NCI-H2227 (cell line): ENCODE results near the gene BCAR3.

Source experiments
- DNase-seq: peaks from one replicate; lab custom pipeline; 2025; ENCODE audit not compliant: unreplicated experiment; lab: John Stamatoyannopoulos, UW

BCAR3 gene

GRCh38 chr1:93681101-93681988 is at the start of gene BCAR3:
Gene BCAR3 (minus strand): TSS chr1:93681837. CDS start chr1:93674930, 6,907 bp downstream.
- DNase-seq, result peak; percentile 78

- DNase-seq, result no peak
Measured at GRCh38 chr1:93730621-93731020, 49.0 kb upstream of the BCAR3 start.

- DNase-seq, result no peak
Measured at GRCh38 chr1:93729906-93730305, 48.3 kb upstream of the BCAR3 start.

- no peak for DNase-seq
Measured at GRCh38 chr1:93729502-93729901, 47.9 kb upstream of the BCAR3 start.

- DNase-seq, result no peak
Measured at GRCh38 chr1:93728480-93729131, 47.0 kb upstream of the BCAR3 start.

GRCh38 chr1:93723733-93724270 is 42.2 kb upstream of the BCAR3 start:
- DNase-seq, result no peak

GRCh38 chr1:93723110-93723509 is 41.5 kb upstream of the BCAR3 start:
- DNase-seq, result no peak

- peak; percentile 70 for DNase-seq
Measured at GRCh38 chr1:93722081-93723031, 40.7 kb upstream of the BCAR3 start.

GRCh38 chr1:93720956-93721626 is 39.5 kb upstream of the BCAR3 start:
- no peak for DNase-seq

GRCh38 chr1:93717640-93718039 is 36.0 kb upstream of the BCAR3 start:
- no peak for DNase-seq

GRCh38 chr1:93716941-93717368 is 35.3 kb upstream of the BCAR3 start:
- no peak for DNase-seq

GRCh38 chr1:93716163-93716562 is 34.5 kb upstream of the BCAR3 start:
- no peak for DNase-seq

- peak; percentile 87 for DNase-seq
Measured at GRCh38 chr1:93715529-93716126, 34.0 kb upstream of the BCAR3 start.

GRCh38 chr1:93714356-93714755 is 32.7 kb upstream of the BCAR3 start:
- no peak for DNase-seq

- no peak for DNase-seq
Measured at GRCh38 chr1:93713341-93713740, 31.7 kb upstream of the BCAR3 start.

GRCh38 chr1:93712741-93713140 is 31.1 kb upstream of the BCAR3 start:
- DNase-seq, result no peak

GRCh38 chr1:93710499-93711453 is 29.1 kb upstream of the BCAR3 start:
- DNase-seq, result no peak

- peak; percentile 35 for DNase-seq
Measured at GRCh38 chr1:93708734-93709481, 27.3 kb upstream of the BCAR3 start.
